Posterior cingulate gyrus (tissue), 11 donors: Measurements from ENCODE around the gene PHLDA2.

Experiments used
- DNase-seq, 10 donors: peaks; one replicate each; pipeline versions ENCODE4 v3.0.0 to v3.0.0-alpha.2; 2020 to 2021; ENCODE audit warnings: mixed read lengths in 3 of 10
- intact Hi-C: fragments of 100-400 bp; cut with DNase I; formaldehyde crosslinking; loops from one replicate; pipeline ENCODE4 v1.15.1; 2023

Gene PHLDA2

GRCh38 chr11:2886191-2886894, 42.9 kb downstream of the PHLDA2 start:
- intact Hi-C loops: no loop called here
- peak in 2 of 10 donors; percentile 62 to 93 for DNase-seq

DNA sequence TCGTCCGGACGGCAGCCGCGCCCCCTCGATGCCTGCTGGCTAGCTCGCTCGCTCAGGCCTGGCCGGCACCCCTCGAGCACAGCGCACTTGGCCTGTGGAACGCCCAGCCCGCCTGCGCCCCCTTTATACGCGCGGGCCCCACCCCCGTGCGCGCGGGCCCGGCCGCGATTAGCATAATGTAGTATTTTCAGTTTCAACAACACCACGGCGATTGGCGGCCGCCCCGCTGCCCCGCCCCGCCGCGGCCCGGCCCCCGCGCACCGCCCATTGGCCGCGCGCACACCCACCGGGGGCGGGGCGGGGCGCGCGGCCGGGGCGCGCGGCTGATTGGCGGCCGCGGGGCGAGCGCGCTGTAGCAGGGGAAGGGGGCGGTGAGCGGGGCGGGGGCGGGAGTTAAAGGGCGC, 43.5 kb downstream of the PHLDA2 start, which contains the start of gene CDKN1C:
TSS of gene CDKN1C (minus strand) at position 98 of the 404 bp plus-strand sequence. CDS start 319 bp downstream, outside the sequence.
- DNase-seq: peak; percentile 73 to 98 (median 82)
- intact Hi-C loops: loop anchor here (1.0 kb wide), 1 partner anchor 187 kb away; no protein-coding TSS in a partner anchor

DNA sequence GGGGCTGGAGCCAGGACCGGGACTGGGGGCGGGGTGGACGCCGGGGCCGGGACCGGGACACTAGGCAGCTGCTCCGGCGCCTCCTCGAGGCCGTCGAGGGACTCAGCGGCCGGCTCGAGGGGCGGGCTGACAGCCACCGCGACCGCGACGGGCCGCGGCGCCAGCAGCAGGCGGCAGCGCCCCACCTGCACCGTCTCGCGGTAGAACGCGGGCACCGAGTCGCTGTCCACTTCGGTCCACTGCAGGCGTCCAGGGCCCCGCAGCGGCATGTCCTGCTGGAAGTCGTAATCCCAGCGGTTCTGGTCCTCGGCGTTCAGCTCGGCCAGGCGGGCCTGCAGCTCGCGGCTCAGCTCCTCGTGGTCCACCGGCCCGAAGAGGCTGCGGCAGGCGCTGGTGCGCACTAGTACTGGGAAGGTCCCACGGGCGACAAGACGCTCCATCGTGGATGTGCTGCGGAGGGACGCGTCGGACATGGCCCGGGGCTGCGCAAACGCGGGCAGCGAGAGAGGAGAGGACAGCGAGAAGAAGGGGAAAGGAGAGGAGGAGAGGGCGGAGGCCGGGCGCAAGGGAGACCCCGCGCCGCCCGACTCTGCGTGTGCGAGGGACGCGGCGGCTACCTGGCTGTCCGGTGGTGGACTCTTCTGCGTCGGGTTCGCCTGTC, 44.1 kb downstream of the PHLDA2 start:
- DNase-seq: peak in 6 of 10 donors; percentile 44 to 95 (median 72)
- intact Hi-C loops: loop anchor here (1.0 kb wide), 1 partner anchor 187 kb away; no protein-coding TSS in a partner anchor

DNA sequence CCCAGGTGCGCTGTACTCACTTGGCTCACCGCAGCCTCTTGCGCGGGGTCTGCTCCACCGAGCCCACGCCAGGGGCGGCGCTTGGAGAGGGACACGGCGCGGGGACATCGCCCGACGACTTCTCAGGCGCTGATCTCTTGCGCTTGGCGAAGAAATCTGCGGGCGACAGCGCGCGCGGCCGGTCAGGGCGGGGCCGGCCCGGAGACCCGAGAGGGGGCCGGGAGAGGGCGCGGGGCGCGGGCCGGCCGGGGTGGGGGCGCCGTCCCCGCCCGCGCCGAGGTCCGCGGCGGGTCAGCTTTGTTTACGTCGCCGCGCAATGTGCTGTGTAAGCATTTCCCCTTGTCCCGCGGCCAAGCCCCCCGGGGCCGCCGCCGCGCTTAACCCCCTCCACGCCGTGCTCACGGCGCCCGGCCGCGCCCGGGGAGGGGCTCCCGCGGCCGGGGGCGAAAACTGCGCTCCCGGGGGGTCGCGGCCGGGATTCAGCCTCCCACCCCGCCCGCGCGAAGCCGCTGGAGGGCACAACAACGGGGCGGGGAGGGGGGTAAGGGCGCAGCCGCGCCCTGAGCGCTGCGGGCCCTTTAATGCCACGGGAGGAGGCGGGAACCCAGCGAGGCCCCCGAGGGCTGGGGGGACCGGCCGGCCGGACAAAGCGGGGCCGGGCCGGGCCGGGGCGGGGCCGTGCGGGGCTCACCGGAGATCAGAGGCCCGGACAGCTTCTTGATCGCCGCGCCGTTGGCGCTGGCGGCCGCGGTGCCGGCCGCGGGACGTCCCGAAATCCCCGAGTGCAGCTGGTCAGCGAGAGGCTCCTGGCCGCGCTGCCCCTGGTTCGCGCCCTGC, 45.0 kb downstream of the PHLDA2 start:
- intact Hi-C loops: no loop called here
- peak in 1 of 10 donors; percentile 58 for DNase-seq

DNA sequence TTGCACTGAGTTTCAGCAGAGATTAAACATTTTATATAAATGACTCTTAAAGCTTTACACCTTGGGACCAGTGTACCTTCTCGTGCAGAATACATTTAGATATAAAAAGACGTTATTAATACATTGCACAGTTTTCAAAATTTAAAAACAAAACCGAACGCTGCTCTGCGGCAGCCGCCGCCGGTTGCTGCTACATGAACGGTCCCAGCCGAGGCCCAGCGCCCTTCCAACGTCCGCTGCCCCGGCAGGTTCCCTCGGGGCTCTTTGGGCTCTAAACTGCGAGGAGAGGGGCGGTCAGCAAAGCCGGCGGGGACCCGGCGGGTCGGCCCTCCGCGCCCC, 45.6 kb downstream of the PHLDA2 start:
- intact Hi-C loops: no loop called here
- DNase-seq: no peak

- no peak for DNase-seq
- intact Hi-C loops: no loop called here
Observed at GRCh38 chr11:2882396-2883110, 46.7 kb downstream of the PHLDA2 start.

- intact Hi-C loops: no loop called here
- DNase-seq: no peak
Observed at GRCh38 chr11:2881981-2882375, 47.2 kb downstream of the PHLDA2 start.

DNA sequence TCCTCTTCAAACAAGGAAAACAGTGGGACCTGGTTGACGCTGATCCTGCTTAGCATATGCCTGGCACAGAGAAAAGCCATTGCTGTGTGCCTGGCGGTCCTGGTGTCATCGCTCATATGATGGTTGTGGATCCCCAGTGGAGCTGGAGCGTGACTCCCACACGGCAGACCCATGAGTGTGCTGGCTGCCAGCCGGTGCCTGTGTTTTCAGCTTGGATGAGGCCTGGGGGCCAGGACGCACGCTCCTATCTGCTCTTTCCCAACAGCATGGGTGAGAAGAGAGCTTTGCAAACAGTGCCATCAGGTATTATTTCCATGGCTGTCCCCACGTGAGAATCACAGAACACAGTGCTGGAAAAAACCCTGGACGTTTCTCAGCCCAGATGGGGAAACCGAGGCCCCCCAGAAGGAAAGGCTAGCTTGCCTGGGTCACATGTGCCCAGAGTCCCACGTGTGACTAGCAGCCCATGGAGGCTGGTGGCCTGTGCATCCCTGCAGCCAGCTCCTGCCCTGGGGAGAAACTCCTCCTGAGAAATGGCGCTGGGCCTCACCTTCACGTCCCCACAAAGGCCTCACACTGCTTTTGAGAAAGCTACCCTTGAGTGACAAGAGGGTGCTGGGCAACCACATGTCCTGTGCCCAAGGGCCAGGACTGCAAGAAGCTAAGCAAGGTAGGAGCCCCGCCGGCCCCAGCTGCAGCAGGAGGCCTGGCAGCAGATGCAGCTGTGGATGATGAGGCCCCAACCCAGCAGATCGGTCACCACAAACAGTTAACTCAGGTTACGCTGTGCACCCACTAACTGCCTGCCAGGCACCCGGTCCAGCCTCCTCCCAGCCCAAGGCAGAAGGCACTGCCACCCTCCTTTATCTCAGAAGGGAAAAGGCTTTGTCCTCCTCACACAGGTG, 47.9 kb downstream of the PHLDA2 start:
- intact Hi-C loops: no loop called here
- no peak for DNase-seq

GRCh38 chr11:2880646-2881045, 48.6 kb downstream of the PHLDA2 start:
- no peak for DNase-seq
- intact Hi-C loops: no loop called here

DNA sequence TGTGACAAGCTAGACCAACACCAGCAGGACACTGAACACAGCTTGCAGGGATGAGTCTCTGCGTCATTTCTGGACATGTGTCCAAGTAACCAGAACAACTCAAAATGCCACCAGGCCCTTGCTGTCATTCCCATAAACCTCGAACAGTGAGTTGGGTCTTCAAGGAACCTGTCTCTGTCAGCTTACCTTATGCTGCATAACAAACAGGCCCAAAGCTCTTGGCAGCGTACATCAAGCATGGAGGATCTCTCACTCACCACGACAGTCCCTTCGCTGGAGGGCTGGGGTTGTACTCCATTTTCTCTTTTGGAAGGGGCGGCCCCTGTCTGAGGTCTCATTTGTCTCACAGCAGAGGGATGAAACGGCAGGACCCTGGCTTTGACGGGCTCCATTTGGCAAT, 50.4 kb downstream of the PHLDA2 start:
- no peak for DNase-seq
- intact Hi-C loops: no loop called here
